ENCODE results near the gene SLC4A4. TPM values are rescaled to one million over a fixed set of nuclear protein-coding genes. Genes with fewer than 3 reads are reported as not detected.

SLC4A4 gene
- total and polyA plus RNA-seq, 2 of the 8 experiments (the other 6 are each of a cell fraction or from before 2014, with no cell fraction given): 0.67 to 2.8 TPM

DNA sequence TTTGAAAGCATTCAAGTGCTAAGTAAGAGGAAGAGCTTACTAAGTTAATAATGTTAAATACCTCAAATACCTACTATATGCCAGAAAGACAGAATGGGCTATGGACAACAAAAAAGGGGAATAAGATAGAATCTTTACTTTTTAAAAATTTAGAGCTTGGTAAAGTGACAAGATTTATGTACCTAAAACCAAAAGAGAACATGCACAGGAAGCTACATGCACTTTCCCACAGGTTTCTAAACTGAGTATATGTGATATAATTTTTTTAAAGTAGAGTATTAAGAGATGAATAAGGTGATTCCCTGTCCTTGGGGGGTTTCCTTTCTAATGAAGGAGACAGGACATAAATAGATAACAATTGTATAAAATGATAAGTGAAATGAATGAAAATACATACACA, 30.7 kb downstream of the SLC4A4 start:
- Histone ChIP-seq H4K20me1 (replicated peaks in 1 of 2; ENCODE audit: control insufficient read depth in 1 of 2, insufficient read depth in 2 of 2, low read length in 2 of 2) (no peaks in the 10 kb centered on the region), H3K79me1 (ENCODE audit: low read depth, low read length) (no peaks in the 10 kb centered on the region), H3K4ac (replicated peaks; ENCODE audit: insufficient read length, low read depth, low read length) (no peak overlapping the region), H4K5ac (ENCODE audit: insufficient read length, low read depth, low read length) (no peak overlapping the region), H3K23me2 (ENCODE audit: low read depth, low read length) (no peaks in the 10 kb centered on the region), H2BK20ac (ENCODE audit: low read length) (no peak overlapping the region), H4K8ac (ENCODE audit: extremely low read depth, insufficient read depth, low read length) (no peak overlapping the region), H3K23ac (ENCODE audit: insufficient read length) (no peak overlapping the region), H2BK15ac (ENCODE audit: low read length) (no peak overlapping the region), H3K9ac (replicated peaks in 1 of 4; ENCODE audit: extremely low read depth in 1 of 4, low read depth in 3 of 4, low read length in 3 of 4) (no peak overlapping the region), H2BK120ac (replicated peaks; ENCODE audit: low read depth, low read length) (no peak overlapping the region), H4K91ac (replicated peaks; ENCODE audit: insufficient read length, low read length) (no peak overlapping the region), H3K4me3 (ENCODE audit: extremely low read depth in 1 of 4, insufficient read depth in 2 of 4, low read depth in 3 of 4, low read length in 4 of 4) (no peak overlapping the region), H2AK5ac (ENCODE audit: low read depth, low read length) (no peak overlapping the region), H3K36me3 (ENCODE audit: control insufficient read depth in 2 of 4, insufficient read depth in 4 of 4, low read length in 3 of 4) (no peaks in the 10 kb centered on the region), H3K27ac (ENCODE audit: low read depth, low read length) (no peak overlapping the region), H3K4me2 (ENCODE audit: insufficient read depth in 1 of 2, low read depth in 2 of 2, low read length in 2 of 2) (no peak overlapping the region), H2AFZ (ENCODE audit: low read length) (no peak overlapping the region), H3K4me1 (replicated peaks in 1 of 4; ENCODE audit: control insufficient read depth in 3 of 4, insufficient read depth in 4 of 4, low read length in 3 of 4) (no peaks in the 10 kb centered on the region), H3K79me2 (ENCODE audit: control insufficient read depth in 1 of 2, insufficient read depth in 2 of 2, low read length in 2 of 2) (no peaks in the 10 kb centered on the region), H3K14ac (ENCODE audit: insufficient read length) (no peak overlapping the region), H3K18ac (ENCODE audit: extremely low read depth, low read length) (no peak overlapping the region), H3K9me3 (ENCODE audit: insufficient read depth in 2 of 2, low read depth in 1 of 2, low read length in 1 of 2) (no peaks in the 10 kb centered on the region), H2BK12ac (ENCODE audit: low read depth, low read length) (no peak overlapping the region), H3K56ac (replicated peaks; ENCODE audit: insufficient read length, low read depth, low read length) (no peak overlapping the region), H2BK5ac (ENCODE audit: low read depth, low read length) (no peak overlapping the region), H3K27me3 (replicated peaks in 1 of 4; ENCODE audit: control insufficient read depth in 3 of 4, extremely low read depth in 1 of 4, insufficient read depth in 3 of 4, low read length in 3 of 4) (no peaks in the 10 kb centered on the region)
- ChIA-PET POLR2A (ENCODE audit: partially characterized antibody) (no interaction called here), CTCF (ENCODE audit: partially characterized antibody) (no interaction called here)
- DNase-seq (ENCODE audit: low read depth in 1 of 2, low spot score in 2 of 2) (no peak), FAIRE-seq (no peak)
- no peak for TF ChIP-seq CHD7 (IDR thresholded peaks at IDR 0.05; ENCODE audit: insufficient replicate concordance, low read length)

Measured in H1 (cell line).